HG03354 (cell line): ENCODE data around the gene MYO1A.
"Not testable (repeated sequence)": the region's sequence is repeated elsewhere in the genome, so short reads cannot be mapped to it uniquely, and the experiment has no call there.

Source experiments
- ATAC-seq: cut with Tn5 transposase; IDR thresholded peaks from one replicate; pipeline ENCODE4 v1.9.1; 2021; ENCODE audit warnings: mild to moderate bottlenecking; ENCODE audit not compliant: unreplicated experiment, poor library complexity, severe bottlenecking

Gene MYO1A

GRCh38 chr12:57087691-57088353 is 37.9 kb upstream of the MYO1A start:
- ATAC-seq, result peak; percentile 44

DNA sequence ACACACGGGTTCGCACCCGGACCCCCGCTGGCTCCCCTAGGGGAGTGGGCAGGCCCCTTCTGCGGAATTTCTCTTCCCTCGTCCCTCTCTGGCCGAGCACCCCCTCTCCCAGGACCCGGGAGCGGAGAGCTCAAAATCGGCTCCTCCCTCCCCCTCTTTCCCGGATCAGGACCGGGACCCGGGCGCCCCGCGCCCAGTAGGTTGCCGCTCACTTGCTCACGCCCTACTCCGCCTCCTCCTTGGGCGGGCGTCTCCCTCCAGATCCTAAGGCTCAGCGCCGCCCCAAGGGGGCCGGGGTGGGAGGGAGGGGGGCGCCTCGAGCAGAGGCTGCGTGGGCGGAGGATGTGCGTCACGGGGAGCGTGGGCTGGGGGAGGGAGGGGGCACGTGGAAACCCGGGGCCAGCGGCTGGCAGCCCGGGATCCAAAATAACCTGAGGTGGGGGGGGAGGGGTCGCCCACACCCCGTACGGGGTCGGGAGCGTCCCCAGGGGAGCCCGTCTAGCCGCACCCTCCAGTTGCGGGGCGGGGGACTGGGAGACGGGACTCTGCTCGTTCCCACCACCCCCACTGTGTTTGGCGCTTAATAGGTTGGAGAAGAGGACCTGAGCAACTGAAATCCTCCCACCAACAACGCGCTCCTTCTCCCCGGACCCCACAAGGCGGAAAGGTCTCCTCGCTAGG is 37.2 kb upstream of the MYO1A start:
- ATAC-seq, result peak; percentile 32

GRCh38 chr12:57086493-57087009 is 36.6 kb upstream of the MYO1A start:
- no peak for ATAC-seq

- ATAC-seq, result no peak
These were observed 36.1 kb upstream of the MYO1A start for GRCh38 chr12:57085999-57086492.

DNA sequence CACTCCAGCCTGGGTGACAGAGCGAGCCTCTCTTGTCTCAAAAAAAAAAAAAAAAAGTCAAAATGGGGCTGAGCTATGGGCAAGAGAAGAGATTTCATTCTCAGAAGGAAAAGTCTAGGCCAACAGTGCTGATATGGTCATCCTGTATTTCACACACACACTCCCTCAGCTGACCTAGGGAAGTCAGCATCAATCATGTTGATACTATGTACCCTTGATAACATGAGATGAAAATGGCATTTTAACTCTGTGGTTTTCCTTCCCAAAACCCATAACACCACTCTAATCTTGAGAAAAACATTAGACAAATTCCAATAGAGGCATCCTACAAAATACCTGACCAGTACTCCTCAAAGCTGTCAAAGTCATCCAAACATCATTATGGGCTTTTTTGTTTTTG is 30.9 kb upstream of the MYO1A start:
- ATAC-seq, result no peak

DNA sequence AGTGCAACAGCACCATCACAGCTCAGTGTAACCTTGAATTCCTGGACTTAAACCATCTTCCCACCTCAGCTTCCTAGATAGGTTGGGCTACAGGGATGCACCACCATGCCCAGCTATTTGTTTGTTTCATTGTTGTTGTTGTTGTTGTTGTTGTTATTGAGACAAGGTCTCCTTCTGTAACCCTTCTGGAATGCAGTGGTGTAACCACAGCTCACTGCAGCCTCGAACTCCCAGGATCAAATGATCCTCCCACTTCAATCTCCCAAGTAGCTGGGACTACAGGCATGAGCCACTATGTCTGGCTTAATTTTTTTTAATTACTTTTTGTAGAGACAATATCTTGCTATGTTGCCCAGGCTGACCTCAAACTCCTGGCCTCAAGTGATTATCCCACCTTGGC is 29.9 kb upstream of the MYO1A start:
- ATAC-seq, result no peak

- ATAC-seq, result peak; percentile 98
These were observed 28.8 kb upstream of the MYO1A start, which contains the start of gene NEMP1 for GRCh38 chr12:57078519-57079404. Gene NEMP1, minus strand, starts transcription at chr12:57078791. Its CDS starts 46 bp downstream, at chr12:57078745.

GRCh38 chr12:57073566-57074450 is 23.9 kb upstream of the MYO1A start:
- not testable (repeated sequence) for ATAC-seq

- ATAC-seq, result no peak
These were observed 22.7 kb upstream of the MYO1A start for GRCh38 chr12:57072661-57073060.

DNA sequence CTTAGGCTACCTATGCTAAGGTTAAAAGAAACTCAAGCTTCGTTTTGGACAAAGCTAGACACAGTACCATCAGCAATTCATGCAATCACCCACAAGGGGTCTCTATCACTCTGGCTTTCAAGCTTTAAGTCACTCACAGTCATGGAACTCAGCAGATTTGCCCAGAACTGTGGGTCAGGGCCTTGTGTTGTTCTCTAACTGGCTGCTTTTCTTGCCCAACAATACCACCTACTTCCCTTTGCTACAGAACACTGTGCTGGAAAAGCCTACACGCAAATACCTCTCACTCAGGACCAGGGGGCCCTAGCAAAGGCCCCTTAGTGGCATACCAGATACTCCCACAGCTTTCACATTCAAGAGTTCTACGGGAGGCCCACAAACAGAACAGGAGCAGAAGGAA is 19.6 kb upstream of the MYO1A start:
- peak; percentile 90 for ATAC-seq

DNA sequence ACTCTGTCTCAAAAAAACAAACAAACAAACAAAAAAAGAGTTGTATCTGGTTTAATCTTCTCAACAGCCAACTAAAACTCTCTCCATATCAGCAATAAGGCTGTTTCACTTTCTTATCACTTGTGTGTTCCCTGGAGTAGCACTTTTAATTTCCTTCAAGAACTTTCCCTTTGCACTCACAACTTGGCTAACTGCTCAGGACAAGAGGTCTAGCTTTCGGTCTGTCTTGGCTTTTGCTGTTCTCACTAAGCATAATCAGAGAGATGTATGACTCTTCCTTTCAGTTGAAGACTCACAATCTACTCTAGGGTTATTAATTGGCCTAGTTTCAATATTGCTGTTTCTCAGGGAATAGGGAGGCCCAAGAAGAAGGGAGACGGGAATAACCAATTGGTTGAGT is 16.3 kb upstream of the MYO1A start:
- no peak for ATAC-seq

GRCh38 chr12:57063991-57064685 is 14.2 kb upstream of the MYO1A start:
- peak; percentile 86 for ATAC-seq

DNA sequence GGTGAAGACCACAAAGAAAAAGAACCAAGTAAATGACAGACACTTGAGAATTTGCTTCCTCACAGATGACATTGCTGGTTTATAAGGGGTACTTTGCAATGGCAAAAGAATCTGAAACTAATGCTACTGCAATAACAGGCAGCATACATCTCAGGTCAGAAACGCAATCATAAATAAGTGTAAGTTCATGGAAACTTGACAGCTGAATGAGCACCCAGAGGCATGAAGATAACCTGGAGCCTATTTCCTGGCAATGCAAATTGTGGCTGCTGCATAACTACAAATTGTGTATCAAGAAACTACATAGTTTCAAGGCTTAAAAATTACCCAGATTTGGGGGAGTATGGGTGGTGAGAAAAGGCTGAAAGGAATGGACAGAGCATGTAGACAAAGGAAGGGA is 8.5 kb upstream of the MYO1A start:
- peak; percentile 72 for ATAC-seq

- ATAC-seq, result no peak
These were observed 7.3 kb upstream of the MYO1A start for GRCh38 chr12:57057067-57057751.

GRCh38 chr12:57055824-57056223 is 5.9 kb upstream of the MYO1A start:
- ATAC-seq, result no peak

- not testable (repeated sequence) for ATAC-seq
These were observed 4.0 kb upstream of the MYO1A start for GRCh38 chr12:57053901-57054300.

- not testable (repeated sequence) for ATAC-seq
These were observed 3.2 kb upstream of the MYO1A start for GRCh38 chr12:57053146-57053545.

DNA sequence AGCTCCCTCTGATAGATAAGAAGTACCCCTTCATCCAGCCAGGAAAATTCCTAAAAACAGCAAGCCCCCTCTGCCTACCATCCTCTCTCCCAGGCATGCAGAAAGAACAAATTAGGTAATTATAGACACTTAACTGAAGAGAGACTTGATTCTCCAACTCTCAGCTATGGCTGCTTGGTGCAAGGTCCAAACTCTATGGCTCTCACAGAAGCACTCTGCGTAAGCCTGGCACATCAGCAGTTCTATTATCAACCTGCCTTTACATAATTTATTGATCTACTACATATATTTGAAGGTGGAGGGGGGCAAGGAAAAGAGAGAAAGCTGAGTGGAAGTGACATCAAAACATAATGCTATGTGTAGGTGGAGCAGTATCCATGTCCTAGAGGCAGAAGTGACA is 1.1 kb upstream of the MYO1A start:
- no peak for ATAC-seq
